Adipose tissue (tissue), 3 donors: ENCODE data around the gene VPREB3. TPM values are rescaled to one million over a fixed set of nuclear protein-coding genes. Genes with fewer than 3 reads are reported as not detected.

Experiments used
- H3K27ac ChIP-seq: one replicate; pipeline ENCODE4 v1.5.1; 2013; ENCODE audit warnings: low read depth, low read length
- WGBS, 3 donors: extraction: QIAGEN DNeasy Blood & Tissue Kit; methylation state at CpG; one replicate each; pipeline ENCODE4 v1.1.7; 2013; 5-methylcytosine and 5-hydroxymethylcytosine counted together
- polyA plus RNA-seq, 3 donors: library from polyadenylated mRNA; stranded (reverse); fragments of 200-250 nt; gene quantifications; one replicate each; pipeline ENCODE4 v1.2.3, GENCODE V29; 2013
- donor health status: healthy with polysubstance abuse.
- donor health status: Bipolar disorder and iron deficiency.
- donor health status: healthy.

The VPREB3 gene
- polyA plus RNA-seq, 3 donors = 0.87 to 1.1 TPM; not detected in 1

GRCh38 chr22:23772315-23772648 lies 18.1 kb upstream of the VPREB3 start:
- H3K27ac ChIP-seq = no peak overlapping the region
- 12 to 24% (median 19%) methylated on average over 5 to 6 of the region's 6 CpGs for WGBS, 3 donors

- 64 to 69% (median 69%) methylated on average over 6 of the region's 6 CpGs for WGBS, 3 donors
- no peak overlapping the region for H3K27ac ChIP-seq
Measured at GRCh38 chr22:23769321-23769965, 15.2 kb upstream of the VPREB3 start.

DNA sequence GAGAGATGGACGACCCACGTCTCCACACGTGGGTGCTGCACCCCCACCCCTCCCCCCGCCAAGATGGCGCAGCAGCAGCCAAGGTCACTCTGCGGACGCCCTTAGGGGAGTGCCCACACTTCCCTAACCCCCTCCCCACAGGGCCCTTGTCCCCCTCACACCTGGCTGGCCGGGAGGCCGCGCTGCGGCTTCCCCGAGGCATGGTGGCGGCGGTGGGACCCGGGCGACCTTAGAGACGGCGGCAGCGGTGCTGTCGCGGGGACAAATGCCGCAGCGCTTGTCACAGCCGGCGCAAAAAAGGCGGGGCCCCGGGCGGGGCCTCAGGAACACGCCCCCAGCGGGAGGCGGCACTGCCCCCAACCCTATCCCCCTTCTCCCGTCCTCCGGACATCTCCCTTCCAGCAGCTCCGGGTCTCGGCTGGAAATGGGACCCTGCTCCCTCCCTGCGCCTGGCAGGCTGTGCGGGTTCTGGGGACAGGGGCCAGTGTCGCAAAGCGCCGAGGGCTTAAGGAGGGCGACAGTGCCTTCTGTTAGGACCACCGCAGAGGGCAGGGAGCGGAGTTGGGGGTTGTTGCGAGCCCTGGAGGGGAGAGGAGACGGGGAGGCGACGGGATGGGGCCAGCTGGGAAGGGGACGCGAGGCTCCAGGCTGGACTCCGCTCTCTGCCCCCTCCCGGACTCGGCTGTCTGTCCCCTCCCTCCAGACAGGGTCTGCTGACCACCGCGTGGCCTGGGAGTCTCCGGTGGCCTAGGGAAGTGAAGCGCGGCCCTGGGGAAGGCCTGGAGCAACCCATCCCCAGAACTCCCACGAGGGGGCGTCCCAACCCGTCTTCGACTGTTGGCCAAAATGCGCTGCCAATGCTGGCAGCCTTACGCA lies 13.7 kb upstream of the VPREB3 start, which contains the start of gene CHCHD10:
CHCHD10 (minus strand) TSS at position 300 of the 876 bp plus-strand sequence; CDS start at position 202, 98 bp downstream.
- WGBS, 3 donors = 0 to 2% (median 1%) methylated on average over 50 to 63 of the region's 63 CpGs
- no peak within 1 kb of the TSS for H3K27ac ChIP-seq

DNA sequence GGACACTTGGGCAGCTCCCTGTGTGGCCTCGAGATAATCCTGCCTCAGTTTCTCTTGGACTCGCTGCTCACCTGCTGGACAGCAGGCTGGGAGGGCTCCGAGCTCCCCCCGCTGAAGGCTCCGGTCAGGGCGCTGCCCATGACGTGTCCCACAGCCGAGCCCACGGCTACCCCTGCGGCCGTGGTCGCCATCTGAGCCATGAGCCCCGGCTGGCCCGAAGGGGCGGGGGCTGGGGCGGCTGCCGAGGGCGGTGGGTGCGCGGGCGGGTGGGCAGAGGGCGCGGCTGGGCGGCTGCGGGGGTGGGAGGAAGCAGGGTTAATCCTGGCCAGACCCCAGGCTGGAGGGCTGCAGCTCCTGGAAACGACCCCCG lies 13.1 kb upstream of the VPREB3 start:
- H3K27ac ChIP-seq = no peak overlapping the region
- 9 to 13% (median 11%) methylated on average over 20 to 27 of the region's 27 CpGs for WGBS, 3 donors

DNA sequence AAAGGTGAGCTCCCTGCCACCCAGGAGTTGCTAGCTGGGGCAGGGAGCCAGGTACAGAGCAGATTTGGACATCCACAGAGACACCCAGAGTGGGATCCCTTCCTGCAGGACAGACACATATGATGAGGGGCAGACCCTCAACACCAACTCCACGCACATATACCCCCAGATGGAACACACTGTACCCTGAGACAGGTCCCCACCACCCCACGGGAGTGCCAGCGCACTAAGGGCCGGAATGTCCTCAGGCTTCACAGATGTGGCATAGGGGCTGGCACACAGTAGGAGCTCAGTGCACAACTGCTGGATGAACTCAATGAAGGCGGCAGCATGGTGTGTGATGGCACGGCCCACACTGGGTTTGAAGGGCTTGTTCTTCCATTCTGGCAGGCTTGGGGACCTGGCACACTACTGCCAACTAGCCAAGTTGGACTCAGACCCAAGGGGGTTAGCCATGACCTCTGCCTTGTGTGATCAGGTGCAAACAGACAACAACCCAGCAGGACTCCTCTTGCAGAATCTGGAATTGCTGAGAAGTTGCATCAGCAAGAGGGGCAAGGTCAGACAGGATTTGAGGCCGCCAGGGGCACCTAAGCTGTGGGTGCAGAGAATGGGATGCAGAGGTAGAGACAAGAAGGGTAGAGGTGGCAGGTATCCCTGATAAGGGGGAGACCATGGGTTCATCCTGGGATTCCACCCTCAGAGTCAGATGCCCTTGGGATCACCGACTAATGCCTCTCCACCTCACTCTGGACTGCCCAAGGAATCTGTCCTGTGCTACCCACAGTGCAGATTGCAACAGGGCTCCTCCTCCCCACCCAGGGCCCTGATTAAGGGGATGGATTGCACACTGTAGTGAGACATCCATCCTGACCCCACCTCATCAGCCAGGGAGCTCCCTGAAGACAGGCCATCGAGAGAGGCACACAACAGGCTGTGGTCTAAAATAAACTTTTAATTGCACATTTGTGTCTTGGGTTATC lies 11.0 kb upstream of the VPREB3 start:
- WGBS, 3 donors = 90 to 93% (median 91%) methylated on average over 9 of the region's 9 CpGs
- H3K27ac ChIP-seq = no peak overlapping the region

- H3K27ac ChIP-seq = no peak overlapping the region
- WGBS, 3 donors = 61 to 80% (median 71%) methylated on average over 7 of the region's 7 CpGs
Measured at GRCh38 chr22:23763954-23764353, 9.7 kb upstream of the VPREB3 start.

DNA sequence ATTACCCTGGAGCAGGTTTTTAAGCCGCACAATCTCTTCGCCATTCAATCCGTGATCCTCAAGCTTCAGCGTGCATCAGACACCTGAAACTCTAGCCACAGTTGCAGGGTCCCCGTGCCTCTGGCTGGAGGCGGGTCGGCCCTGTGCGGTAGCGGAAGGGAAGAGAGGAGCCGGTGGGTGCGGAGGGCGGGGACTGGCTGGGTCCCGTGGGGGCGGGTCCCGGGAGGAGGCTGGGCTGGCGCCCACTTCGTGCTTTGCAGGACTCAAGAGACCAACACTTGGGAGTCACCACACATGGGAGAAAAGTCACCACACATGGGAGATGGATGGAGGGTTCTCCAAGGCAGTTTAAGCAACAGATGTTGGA lies 9.3 kb upstream of the VPREB3 start:
- no peak overlapping the region for H3K27ac ChIP-seq

DNA sequence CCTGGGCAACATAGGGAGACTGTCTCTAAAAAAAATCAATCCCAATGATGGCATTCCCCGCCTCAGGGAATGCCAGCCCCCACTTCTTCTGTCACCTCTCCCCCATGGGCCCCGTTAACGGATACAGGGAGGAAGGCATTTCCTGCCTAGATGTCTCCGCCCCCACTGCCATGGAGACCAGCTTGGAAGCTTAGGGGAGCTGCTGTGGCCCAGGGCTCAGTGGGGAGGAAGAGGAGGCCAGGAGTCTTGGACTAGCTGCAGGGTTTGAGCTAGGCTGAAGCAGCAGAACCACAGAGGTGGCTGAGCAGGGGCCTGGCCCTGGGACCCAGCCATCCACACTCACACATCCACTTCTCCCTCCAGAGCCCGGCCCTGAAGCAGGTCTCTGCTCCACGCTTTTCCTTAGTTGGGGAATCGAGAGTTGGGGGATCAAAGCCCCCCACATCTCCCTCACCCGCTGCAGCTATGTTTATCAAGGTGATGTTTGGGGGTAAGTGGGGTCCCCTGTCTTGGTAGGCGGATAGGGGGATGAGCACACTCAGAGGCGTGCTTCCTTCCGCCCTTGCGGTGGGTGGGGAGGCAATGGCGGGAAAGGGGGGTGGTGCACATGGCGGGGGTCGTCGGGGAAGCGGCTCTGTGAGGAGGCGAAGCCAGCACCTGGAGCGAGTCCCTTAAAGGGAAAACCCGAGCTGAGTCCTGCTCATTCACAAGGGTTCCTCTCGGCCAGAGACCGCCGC lies 8.8 kb upstream of the VPREB3 start, which contains the start of gene C22orf15:
C22orf15 (plus strand) TSS at position 149 of the 737 bp plus-strand sequence; CDS start at position 466, 317 bp downstream.
- H3K27ac ChIP-seq = no peak within 1 kb of the TSS
- WGBS, 3 donors = 26 to 63% (median 38%) methylated on average over 23 of the region's 23 CpGs

More for the DNA sequence above, 9.3 kb upstream of the VPREB3 start:
- 28 to 55% (median 47%) methylated on average over 16 to 17 of the region's 17 CpGs for WGBS, 3 donors

DNA sequence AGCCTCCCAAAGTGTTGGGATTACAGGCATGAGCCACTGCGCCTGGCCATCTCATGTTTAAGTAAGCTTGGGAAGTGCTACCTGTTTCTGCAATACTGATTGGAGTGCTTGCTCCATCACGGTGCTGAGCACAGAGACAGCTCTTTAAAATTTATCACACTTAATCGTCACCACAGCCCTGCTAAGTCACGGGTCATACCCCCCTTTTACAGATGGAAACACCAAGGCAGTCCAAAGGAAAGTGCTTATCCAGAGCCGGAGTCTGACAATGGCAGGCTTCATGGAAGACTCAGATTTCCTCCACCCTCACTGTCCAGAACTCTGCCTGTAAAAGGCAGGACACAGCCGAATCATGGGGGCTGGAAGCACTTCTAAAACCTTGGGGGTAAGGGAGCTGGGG lies 5.8 kb upstream of the VPREB3 start:
- H3K27ac ChIP-seq = no peak overlapping the region
- WGBS, 3 donors = 82 to 87% (median 85%) methylated on average over 6 of the region's 6 CpGs

DNA sequence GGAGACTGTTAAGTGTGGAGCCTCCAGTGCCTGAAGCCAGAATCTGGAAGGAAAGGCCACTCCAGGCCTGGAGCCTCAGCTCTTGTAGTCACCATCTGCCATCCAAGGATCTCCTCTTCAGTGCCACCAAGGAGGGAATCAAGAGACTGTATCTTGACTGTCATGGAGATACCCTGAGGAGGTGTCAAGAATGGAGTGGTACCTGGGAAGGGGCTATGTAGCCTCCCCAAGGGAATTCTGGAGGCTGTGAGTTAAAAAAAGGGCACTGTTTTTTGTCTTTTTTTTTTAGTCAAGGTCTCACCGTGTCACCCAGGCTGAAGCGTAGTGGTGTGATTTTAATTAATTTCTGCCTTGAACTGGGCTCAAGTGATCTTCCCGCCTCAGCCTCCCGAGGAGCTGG lies 5.3 kb upstream of the VPREB3 start:
- WGBS, 3 donors = 85 to 90% (median 89%) methylated on average over 4 of the region's 4 CpGs
- H3K27ac ChIP-seq = no peak overlapping the region

GRCh38 chr22:23756891-23757290 lies 2.7 kb upstream of the VPREB3 start:
- WGBS, 3 donors = 44 to 63% (median 62%) methylated on average over 4 of the region's 4 CpGs
- H3K27ac ChIP-seq = no peak overlapping the region

GRCh38 chr22:23755711-23756110 lies 1.5 kb upstream of the VPREB3 start:
- WGBS, 3 donors = 72 to 88% (median 84%) methylated on average over 3 to 8 of the region's 8 CpGs
- H3K27ac ChIP-seq = no peak overlapping the region

DNA sequence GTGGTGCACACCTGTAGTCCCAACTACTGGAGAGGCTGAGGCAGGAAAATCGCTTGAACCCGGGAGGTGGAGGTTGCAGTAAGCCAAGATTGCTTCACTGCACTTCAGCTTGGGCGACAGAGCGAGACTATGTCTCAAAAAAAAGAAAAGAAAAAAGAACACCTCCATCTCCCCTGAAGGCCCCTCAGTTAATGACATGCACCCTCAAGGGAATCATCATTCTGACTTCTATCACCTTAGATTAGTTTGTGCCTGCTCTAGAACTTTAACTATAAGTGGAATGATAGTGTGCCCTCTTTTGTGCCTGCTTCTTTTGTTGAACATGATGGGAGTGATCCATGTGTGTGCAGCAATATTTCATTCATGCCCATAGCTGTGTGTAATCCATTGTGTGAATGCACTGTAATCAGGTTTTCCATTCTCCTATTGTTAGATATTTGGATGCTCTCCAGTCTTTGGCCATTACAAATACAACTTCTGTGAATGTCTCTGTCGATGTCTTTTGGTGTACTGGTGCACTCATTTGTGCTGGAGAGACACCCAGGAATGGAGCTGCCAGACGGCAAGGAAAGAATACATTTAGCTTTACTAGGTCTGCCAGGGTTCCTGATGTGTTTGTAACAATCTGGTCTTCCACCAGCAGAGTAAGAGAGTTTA lies 883 bp upstream of the VPREB3 start:
- H3K27ac ChIP-seq = no peak overlapping the region
- WGBS, 3 donors = 72 to 78% (median 76%) methylated on average over 6 of the region's 6 CpGs

GRCh38 chr22:23753385-23753784 lies 840 bp downstream of the VPREB3 start:
- 64 to 73% (median 66%) methylated on average over 2 of the region's 2 CpGs for WGBS, 3 donors
- H3K27ac ChIP-seq = no peak overlapping the region

- 92 to 94% (median 94%) methylated on average over 16 of the region's 16 CpGs for WGBS, 3 donors
- no peak overlapping the region for H3K27ac ChIP-seq
Measured at GRCh38 chr22:23752750-23753149, 1.5 kb downstream of the VPREB3 start.

GRCh38 chr22:23752090-23752691 lies 2.0 kb downstream of the VPREB3 start:
- no peak overlapping the region for H3K27ac ChIP-seq
- 68 to 78% (median 76%) methylated on average over 9 of the region's 9 CpGs for WGBS, 3 donors

DNA sequence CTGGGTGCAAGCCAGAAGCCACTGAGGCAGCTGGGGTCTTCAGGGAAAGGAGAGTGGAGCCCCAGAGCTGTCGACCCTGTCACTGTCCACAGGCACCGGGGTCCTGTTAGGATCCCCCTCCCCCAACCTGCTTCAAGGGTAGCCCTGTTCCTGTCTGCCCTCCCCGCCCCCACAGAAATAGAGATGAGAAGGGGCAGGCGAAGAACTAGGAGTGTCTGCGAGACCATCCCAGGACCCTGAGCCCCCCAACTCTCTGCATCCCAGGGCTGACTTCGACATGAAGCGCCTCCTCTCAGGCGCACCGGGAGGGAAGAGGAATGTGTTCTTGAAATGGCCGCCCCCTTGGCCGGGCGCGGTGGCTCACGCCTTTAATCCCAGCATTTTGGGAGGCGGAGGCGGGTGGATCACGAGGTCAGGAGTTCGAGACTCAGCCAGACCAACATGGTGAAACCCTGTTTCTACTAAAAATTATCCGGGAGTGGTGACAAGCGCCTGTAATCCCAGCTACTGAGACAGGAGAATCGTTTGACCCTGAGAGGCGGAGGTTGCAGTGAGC lies 2.7 kb downstream of the VPREB3 start:
- H3K27ac ChIP-seq = peak overlapping the region; percentile 28
- WGBS, 3 donors = 11 to 32% (median 21%) methylated on average over 22 of the region's 22 CpGs
